ENCODE measurements around the gene HOMER2. TPM values are rescaled to one million over a fixed set of nuclear protein-coding genes. Genes with fewer than 3 reads are reported as not detected.
A peak's percentile ranks its signal among the peaks of the same experiment; 100 is the strongest.

Gene HOMER2
- total RNA-seq, 4 donors from 2014 or later, result 30.9 to 59.0 (median 39.4) TPM

- intact Hi-C loops (cut with DNase I), result no loop called here
- 0 to 1% methylated on average over 7 to 8 of the region's 67 CpGs for WGBS, 2 donors
- Histone ChIP-seq H3K36me3 (peaks cover 0 to 18% (median 7%) of the 10 kb centered on the region in 3 donors), H3K27me3 (no peaks in the 10 kb centered on the region), H3K27ac (peak within 1 kb of the TSS; percentile 99 to 100 (median 100)), H3K4me1 (peaks cover 0 to 58% (median 13%) of the 10 kb centered on the region in 3 donors), H3K9me3 (no peaks in the 10 kb centered on the region), H3K4me3 (peak within 1 kb of the TSS; percentile 81 to 98 (median 90))
- TF ChIP-seq POLR2A (IDR thresholded peaks at IDR 0.05) (peak in 3 of 4 donors; percentile 93 to 98 (median 95)), CTCF (IDR thresholded peaks at IDR 0.05) (no peak)
- DNase-seq, result peak; percentile 95
Measured at GRCh38 chr15:82809308-82810060, 143.0 kb downstream of the HOMER2 start, which contains the start of gene WHAMM. WHAMM (plus strand) TSS chr15:82809628; CDS start chr15:82809727, 99 bp downstream.

- Histone ChIP-seq H3K27me3 (no peaks in the 10 kb centered on the region), H3K4me1 (peaks cover 0 to 65% (median 13%) of the 10 kb centered on the region in 3 donors), H3K36me3 (peaks cover 0 to 10% (median 0%) of the 10 kb centered on the region in 3 donors), H3K4me3 (peak overlapping the region in 2 of 4 donors; percentile 81 to 98), H3K9me3 (no peaks in the 10 kb centered on the region), H3K27ac (peak overlapping the region; percentile 99 to 100 (median 100))
- 44 to 64% methylated on average over 6 to 9 of the region's 9 CpGs for WGBS, 2 donors
- no peak for DNase-seq
- intact Hi-C loops (cut with DNase I), result no loop called here
- no peak for TF ChIP-seq CTCF (IDR thresholded peaks at IDR 0.05)
- TF ChIP-seq POLR2A (IDR thresholded peaks at IDR 0.05), result no peak
Measured at GRCh38 chr15:82808634-82809041, 143.9 kb downstream of the HOMER2 start.

- no peak for DNase-seq
- 52 to 53% methylated on average over 9 to 10 of the region's 11 CpGs for WGBS, 2 donors
- peaks cover 0 to 62% (median 13%) of the 10 kb centered on the region in 3 donors for H3K4me1 ChIP-seq
- H3K27me3 ChIP-seq, result no peaks in the 10 kb centered on the region
- TF ChIP-seq CTCF (IDR thresholded peaks at IDR 0.05) (no peak), POLR2A (IDR thresholded peaks at IDR 0.05) (no peak)
- intact Hi-C loops (cut with DNase I), result no loop called here
- H3K27ac ChIP-seq, result peak overlapping the region; percentile 99 to 100 (median 100)
- no peaks in the 10 kb centered on the region for H3K9me3 ChIP-seq
- H3K4me3 ChIP-seq, result peak overlapping the region in 1 of 4 donors; percentile 98
- H3K36me3 ChIP-seq, result peaks cover 0 to 4% (median 0%) of the 10 kb centered on the region in 3 donors
Measured at GRCh38 chr15:82807920-82808633, 144.4 kb downstream of the HOMER2 start.

GRCh38 chr15:82805994-82806406, 146.5 kb downstream of the HOMER2 start, which contains the start of gene FSD2:
FSD2 (minus strand) TSS chr15:82806069; CDS start chr15:82787390, 18,679 bp downstream.
- WGBS, 2 donors, result 56 to 89% methylated on average over 2 of the region's 2 CpGs

More at GRCh38 chr15:82805994-82806406, 146.5 kb downstream of the HOMER2 start, which contains the start of gene FSD2:
- Histone ChIP-seq H3K36me3 (no peaks in the 10 kb centered on the region), H3K27ac (peak within 1 kb of the TSS in 1 of 4 donors; percentile 22), H3K27me3 (no peaks in the 10 kb centered on the region), H3K9me3 (no peaks in the 10 kb centered on the region), H3K4me3 (no peak within 1 kb of the TSS), H3K4me1 (peaks cover 0 to 43% (median 6%) of the 10 kb centered on the region in 3 donors)
- no peak for DNase-seq
- intact Hi-C loops (cut with DNase I), result no loop called here
- TF ChIP-seq POLR2A (IDR thresholded peaks at IDR 0.05) (no peak), CTCF (IDR thresholded peaks at IDR 0.05) (no peak)

Measured in esophagus squamous epithelium (tissue), 5 donors.